SH-SY5Y (cell line): ENCODE data around the gene KLHDC8B.

Experiments
- GATA2 ChIP-seq: IDR thresholded peaks from 2 replicates; pipeline ENCODE4 v1.6.1; 2011; ENCODE audit warnings: mild to moderate bottlenecking, low read depth, low read length
- GATA3 ChIP-seq: IDR thresholded peaks from 2 replicates; pipeline ENCODE4 v1.6.1; 2011; ENCODE audit warnings: low read depth, mild to moderate bottlenecking, low read length, moderate library complexity

- TF ChIP-seq GATA2 (no peak), GATA3 (no peak)
Observed at GRCh38 chr3:49171775-49172500, 540 bp downstream of the KLHDC8B start.
